Uterus (tissue), 4 donors: ENCODE measurements around the gene RHEX. TPM values are rescaled to one million over a fixed set of nuclear protein-coding genes. Genes with fewer than 3 reads are reported as not detected.
A peak's percentile ranks its signal among the peaks of the same experiment; 100 is the strongest.

Experiments used
- DNase-seq, 2 donors: peaks; one replicate each; pipeline ENCODE4 v3.0.0-alpha.2; 2019 to 2020
- H3K27ac ChIP-seq, 2 donors: fragments of 200-600 bp; sonication (generic); 1 replicate in 1 of 2; 2 replicates in 1 of 2; pipeline ENCODE4 v1.5.1; 2016 to 2018
- H3K27me3 ChIP-seq, 2 donors: fragments of 200-600 bp; sonication (generic); one replicate each; pipeline ENCODE4 v1.5.1; 2018 to 2019; ENCODE audit warnings: control low read depth in 1 of 2
- H3K36me3 ChIP-seq, 2 donors: fragments of 200-600 bp; sonication (generic); one replicate each; pipeline ENCODE4 v1.5.1; 2019; ENCODE audit warnings: control low read depth in 1 of 2
- H3K4me1 ChIP-seq, 2 donors: fragments of 200-600 bp; sonication (generic); one replicate each; pipeline ENCODE4 v1.5.1; 2018 to 2019; ENCODE audit warnings: control low read depth in 1 of 2
- H3K4me3 ChIP-seq, 2 donors: fragments of 200-600 bp; sonication (generic); 1 replicate in 1 of 2; 2 replicates in 1 of 2; pipeline ENCODE4 v1.5.1; 2018 to 2019; ENCODE audit warnings: mild to moderate bottlenecking in 1 of 2
- H3K9me3 ChIP-seq, 2 donors: fragments of 200-600 bp; sonication (generic); one replicate each; pipeline ENCODE4 v1.5.1; 2019; ENCODE audit warnings: control low read depth in 1 of 2
- POLR2A ChIP-seq, 2 donors: fragments of 450-650 bp; IDR thresholded peaks; one replicate each; pipeline ENCODE4 v1.6.1; 2016; ENCODE audit warnings: antibody characterized with exemption in 2 of 2, mild to moderate bottlenecking in 1 of 2, moderate library complexity in 1 of 2
- intact Hi-C: fragments of 100-400 bp; cut with DNase I; formaldehyde crosslinking; loops from one replicate; pipeline ENCODE4 v1.15.1; 2023; ENCODE audit warnings: low total_unique reads
- total RNA-seq, 4 donors: library from RNA; depleted of rRNA in 3 of 4; stranded (reverse); fragments of >200 nt in 3 of 4; gene quantifications; one replicate each; pipeline versions ENCODE4 v1.1.0 to v1.2.4, GENCODE V29; 2014 to 2023
- TF ChIP-seq, protein P1 (sequence below), 4 experiments: fragments of 200-600 bp in 2 of 4; fragments of 450-650 bp in 2 of 4; sonication (generic) in 2 of 4; IDR thresholded peaks; one replicate each; pipeline ENCODE4 v1.5.1; 2016 to 2019; ENCODE audit warnings: antibody characterized with exemption in 4 of 4, mild to moderate bottlenecking in 2 of 4, moderate library complexity in 1 of 4
- donor health status: DM: yes; HTN: yes; CAD: no.

Gene RHEX
- total RNA-seq, 4 donors from 2014 or later, result 3.6 to 6.4 (median 5.6) TPM; not detected in 1

DNA sequence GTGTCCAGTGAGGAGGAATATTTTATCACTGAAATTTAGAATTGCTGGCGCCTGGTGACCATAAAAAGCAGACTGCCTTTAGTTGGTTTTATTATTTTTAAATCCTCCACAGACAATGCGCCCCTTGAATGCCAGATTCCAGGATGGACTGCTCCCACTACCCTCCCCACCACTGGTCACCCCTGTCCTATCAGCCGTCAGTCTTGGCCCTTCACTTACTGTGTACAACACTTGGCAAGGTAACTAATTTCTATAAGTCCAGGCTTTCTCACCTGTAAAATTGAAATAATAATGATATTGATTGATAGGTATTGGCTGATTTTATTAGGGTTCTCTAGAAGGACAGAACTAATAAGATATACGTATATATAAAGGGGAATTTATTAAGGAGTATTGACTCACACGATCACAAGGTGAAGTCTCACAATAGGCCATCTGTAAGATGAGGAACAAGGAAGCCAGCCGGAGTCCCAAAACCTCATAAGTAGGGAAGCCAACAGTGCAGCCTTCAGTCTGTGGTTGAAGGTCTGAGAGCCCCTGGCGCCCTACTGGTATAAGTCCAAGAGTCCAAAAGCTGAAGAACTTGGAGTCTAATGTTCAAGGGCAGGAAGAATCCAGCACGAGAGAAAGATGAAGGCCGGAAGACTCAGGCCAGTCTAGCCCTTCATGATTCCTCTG is 17.8 kb downstream of the RHEX start:
- no peaks in the 10 kb centered on the region for H3K27me3 ChIP-seq
- H3K9me3 ChIP-seq, result no peaks in the 10 kb centered on the region
- H3K4me1 ChIP-seq, result no peaks in the 10 kb centered on the region
- H3K36me3 ChIP-seq, result no peaks in the 10 kb centered on the region
- no peak overlapping the region for H3K27ac ChIP-seq
- no peak overlapping the region for H3K4me3 ChIP-seq
- intact Hi-C loops, result no loop called here
- no peak for TF ChIP-seq POLR2A (IDR thresholded peaks at IDR 0.05)
- TF ChIP-seq, protein P1, sequence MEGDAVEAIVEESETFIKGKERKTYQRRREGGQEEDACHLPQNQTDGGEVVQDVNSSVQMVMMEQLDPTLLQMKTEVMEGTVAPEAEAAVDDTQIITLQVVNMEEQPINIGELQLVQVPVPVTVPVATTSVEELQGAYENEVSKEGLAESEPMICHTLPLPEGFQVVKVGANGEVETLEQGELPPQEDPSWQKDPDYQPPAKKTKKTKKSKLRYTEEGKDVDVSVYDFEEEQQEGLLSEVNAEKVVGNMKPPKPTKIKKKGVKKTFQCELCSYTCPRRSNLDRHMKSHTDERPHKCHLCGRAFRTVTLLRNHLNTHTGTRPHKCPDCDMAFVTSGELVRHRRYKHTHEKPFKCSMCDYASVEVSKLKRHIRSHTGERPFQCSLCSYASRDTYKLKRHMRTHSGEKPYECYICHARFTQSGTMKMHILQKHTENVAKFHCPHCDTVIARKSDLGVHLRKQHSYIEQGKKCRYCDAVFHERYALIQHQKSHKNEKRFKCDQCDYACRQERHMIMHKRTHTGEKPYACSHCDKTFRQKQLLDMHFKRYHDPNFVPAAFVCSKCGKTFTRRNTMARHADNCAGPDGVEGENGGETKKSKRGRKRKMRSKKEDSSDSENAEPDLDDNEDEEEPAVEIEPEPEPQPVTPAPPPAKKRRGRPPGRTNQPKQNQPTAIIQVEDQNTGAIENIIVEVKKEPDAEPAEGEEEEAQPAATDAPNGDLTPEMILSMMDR (IDR thresholded peaks at IDR 0.05), result no peak
- DNase-seq, result no peak

DNA sequence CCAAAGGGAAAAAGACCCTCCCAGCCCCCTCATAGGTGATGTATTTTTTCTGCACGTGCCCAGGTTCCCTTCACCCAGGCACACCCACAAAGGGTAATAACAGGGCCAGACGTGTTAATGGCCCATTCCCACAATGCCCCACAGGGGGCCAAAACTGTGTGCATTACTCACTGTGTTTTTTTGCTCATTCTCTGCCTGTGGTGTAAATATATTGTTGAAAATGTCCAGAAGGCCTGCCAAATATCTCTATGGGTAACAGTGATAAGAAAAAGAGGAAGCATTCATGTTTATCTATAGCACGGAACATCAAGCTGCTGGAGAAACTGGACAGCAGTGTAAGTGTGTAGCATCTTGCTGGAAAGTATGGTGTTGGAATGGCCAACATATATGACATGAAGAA is 21.9 kb downstream of the RHEX start:
- intact Hi-C loops, result no loop called here

DNA sequence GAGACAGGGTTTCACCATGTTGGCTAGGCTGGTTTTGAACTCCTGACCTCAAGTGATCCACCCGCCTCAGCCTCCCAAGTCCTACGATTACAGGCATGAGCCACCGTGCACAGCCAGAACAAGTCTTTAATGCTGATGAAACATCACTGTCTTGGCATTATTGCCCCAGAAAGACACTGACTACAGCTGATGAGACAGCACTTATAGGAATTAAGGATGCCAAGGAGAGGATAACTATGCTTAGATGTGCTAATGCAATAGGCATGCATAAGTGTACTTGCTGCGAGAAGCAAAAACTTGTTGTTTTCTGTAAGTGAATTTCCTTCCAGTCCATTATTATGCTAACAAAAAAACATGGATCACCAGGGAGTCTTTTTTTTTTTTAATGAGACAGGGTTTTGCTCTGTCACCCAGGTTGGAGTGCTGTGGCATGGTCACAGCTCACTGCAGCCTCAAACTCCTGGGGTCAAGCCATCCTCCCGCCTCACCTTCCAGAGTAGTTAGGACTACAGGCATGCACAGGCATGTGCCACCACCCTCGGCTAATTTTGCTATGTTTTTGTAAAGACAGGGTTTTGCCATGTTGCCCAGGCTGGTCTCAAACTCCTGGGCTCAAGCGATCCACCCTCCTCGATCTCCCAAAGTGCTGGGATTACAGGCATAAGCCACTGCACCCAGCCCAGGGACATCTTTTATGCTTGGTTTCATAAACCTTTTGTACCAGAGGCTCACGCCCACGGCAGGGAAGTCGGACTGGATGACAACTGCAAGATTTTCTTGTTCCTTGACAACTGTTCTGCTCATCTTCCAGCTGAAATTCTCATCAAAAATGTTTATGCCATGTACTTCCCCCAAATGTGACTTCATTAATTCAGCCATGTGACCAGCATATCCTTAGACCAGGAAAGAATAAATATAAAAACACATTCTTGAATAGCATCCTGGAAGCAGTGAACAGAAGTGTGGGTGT is 23.1 kb downstream of the RHEX start:
- Histone ChIP-seq H3K27ac (peak overlapping the region in 1 of 2 donors; percentile 40), H3K4me1 (no peaks in the 10 kb centered on the region), H3K36me3 (no peaks in the 10 kb centered on the region), H3K4me3 (no peak overlapping the region), H3K27me3 (no peaks in the 10 kb centered on the region), H3K9me3 (no peaks in the 10 kb centered on the region)
- TF ChIP-seq POLR2A (IDR thresholded peaks at IDR 0.05), result no peak
- TF ChIP-seq, protein P1 (IDR thresholded peaks at IDR 0.05), result no peak
- DNase-seq, result no peak
- intact Hi-C loops, result no loop called here

More for the DNA sequence above, 21.9 kb downstream of the RHEX start:
- no peak overlapping the region for H3K27ac ChIP-seq
- no peaks in the 10 kb centered on the region for H3K9me3 ChIP-seq
- no peak for DNase-seq
- TF ChIP-seq POLR2A (IDR thresholded peaks at IDR 0.05), result no peak
- TF ChIP-seq, protein P1 (IDR thresholded peaks at IDR 0.05), result no peak
- H3K36me3 ChIP-seq, result no peaks in the 10 kb centered on the region
- no peaks in the 10 kb centered on the region for H3K27me3 ChIP-seq
- no peak overlapping the region for H3K4me3 ChIP-seq
- no peaks in the 10 kb centered on the region for H3K4me1 ChIP-seq

DNA sequence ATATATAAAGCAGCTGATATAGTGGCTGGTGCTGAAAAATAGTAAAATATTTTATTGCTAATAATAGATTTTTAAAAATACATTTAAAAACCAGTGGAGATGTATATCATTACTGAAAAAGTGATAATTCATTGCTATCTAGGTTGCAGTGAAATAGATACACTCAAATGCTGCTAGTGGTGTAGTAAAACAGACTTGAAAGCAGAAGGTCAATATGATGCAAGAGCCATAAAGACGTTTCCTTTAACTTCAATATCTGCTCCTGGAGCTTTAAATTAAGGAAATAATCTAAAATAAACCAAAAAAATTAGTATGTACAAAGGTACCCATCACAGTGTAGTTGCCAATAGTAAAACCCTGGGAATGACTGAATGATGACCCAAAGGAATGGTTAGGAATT is 26.2 kb downstream of the RHEX start:
- H3K4me3 ChIP-seq, result no peak overlapping the region
- no peaks in the 10 kb centered on the region for H3K27me3 ChIP-seq
- no peak for DNase-seq
- no peak overlapping the region for H3K27ac ChIP-seq
- H3K9me3 ChIP-seq, result no peaks in the 10 kb centered on the region
- intact Hi-C loops, result no loop called here
- no peaks in the 10 kb centered on the region for H3K36me3 ChIP-seq
- TF ChIP-seq POLR2A (IDR thresholded peaks at IDR 0.05), result no peak
- TF ChIP-seq, protein P1 (IDR thresholded peaks at IDR 0.05), result no peak
- no peaks in the 10 kb centered on the region for H3K4me1 ChIP-seq
